GM21723 (cell line): ENCODE data around the gene RNU7-1.

Experiments used
- ATAC-seq: cut with Tn5 transposase; IDR thresholded peaks from one replicate; pipeline ENCODE4 v1.9.1; 2021; ENCODE audit warnings: mild to moderate bottlenecking, moderate library complexity; ENCODE audit not compliant: unreplicated experiment

Gene RNU7-1

DNA sequence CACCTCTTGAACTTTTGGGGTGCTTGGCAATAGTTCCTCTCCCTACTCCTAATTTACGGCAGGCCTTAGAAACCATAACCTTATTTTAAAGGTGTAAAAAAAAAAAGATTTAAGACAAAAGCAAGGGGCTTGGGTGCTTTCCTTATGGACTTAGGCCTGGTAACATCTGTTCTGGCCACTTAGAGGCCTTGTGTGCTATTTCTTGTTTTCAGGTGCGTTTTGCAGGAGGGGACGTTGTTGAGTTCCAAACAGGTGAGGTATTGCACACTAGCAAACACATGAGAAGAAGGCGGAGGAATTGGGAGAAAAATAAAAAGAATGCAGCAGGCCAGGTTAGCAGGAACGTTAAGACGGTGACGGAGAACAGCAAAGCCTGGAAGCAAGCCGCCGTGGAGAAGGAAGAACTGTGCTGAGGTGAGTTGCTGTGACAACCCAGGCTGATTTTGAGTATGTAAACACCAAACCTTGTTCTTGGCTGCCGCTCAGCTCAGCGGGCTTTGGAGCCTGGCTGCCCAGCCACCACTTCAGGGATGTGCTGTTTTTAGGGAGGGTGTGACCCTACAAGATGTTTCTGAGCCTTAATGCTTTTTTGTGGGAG lies 44.4 kb downstream of the RNU7-1 start:
- ATAC-seq: no peak
